Measurements from ENCODE around the gene ANO1. TPM values are rescaled to one million over a fixed set of nuclear protein-coding genes. Genes with fewer than 3 reads are reported as not detected.

The ANO1 gene
- total RNA-seq, 1 donor from 2014 or later: not detected

- peak in 1 of 2 donors; percentile 28 for DNase-seq (ENCODE audit: low read depth in 2 of 2)
These were observed 81.8 kb downstream of the ANO1 start for GRCh38 chr11:70159627-70160570.

- no peak for DNase-seq (ENCODE audit: low read depth in 2 of 2)
These were observed 83.0 kb downstream of the ANO1 start for GRCh38 chr11:70161043-70161625.

- no peak for DNase-seq (ENCODE audit: low read depth in 2 of 2)
These were observed 86.6 kb downstream of the ANO1 start for GRCh38 chr11:70164705-70165104.

GRCh38 chr11:70167120-70167519, 89.0 kb downstream of the ANO1 start:
- DNase-seq (ENCODE audit: low read depth in 2 of 2): no peak

- no peak for DNase-seq (ENCODE audit: low read depth in 2 of 2)
These were observed 89.7 kb downstream of the ANO1 start for GRCh38 chr11:70167723-70168404.

GRCh38 chr11:70168405-70168754, 90.3 kb downstream of the ANO1 start:
- DNase-seq (ENCODE audit: low read depth in 2 of 2): no peak

GRCh38 chr11:70169127-70169526, 91.0 kb downstream of the ANO1 start:
- no peak for DNase-seq (ENCODE audit: low read depth in 2 of 2)

- DNase-seq (ENCODE audit: low read depth in 2 of 2): no peak
These were observed 91.5 kb downstream of the ANO1 start for GRCh38 chr11:70169632-70170031.

GRCh38 chr11:70170596-70171210, 92.6 kb downstream of the ANO1 start:
- no peak for DNase-seq (ENCODE audit: low read depth in 2 of 2)

GRCh38 chr11:70173018-70173417, 94.9 kb downstream of the ANO1 start:
- DNase-seq (ENCODE audit: low read depth in 2 of 2): no peak

GRCh38 chr11:70174547-70175235, 96.6 kb downstream of the ANO1 start:
- no peak for DNase-seq (ENCODE audit: low read depth in 2 of 2)

GRCh38 chr11:70175236-70175698, 97.2 kb downstream of the ANO1 start:
- peak; percentile 11 to 43 for DNase-seq (ENCODE audit: low read depth in 2 of 2)

- DNase-seq (ENCODE audit: low read depth in 2 of 2): peak in 1 of 2 donors; percentile 28
These were observed 99.0 kb downstream of the ANO1 start for GRCh38 chr11:70176940-70177689.

- no peak for DNase-seq (ENCODE audit: low read depth in 2 of 2)
These were observed 102.8 kb downstream of the ANO1 start for GRCh38 chr11:70180906-70181305.

GRCh38 chr11:70182266-70182665, 104.1 kb downstream of the ANO1 start:
- no peak for DNase-seq (ENCODE audit: low read depth in 2 of 2)

GRCh38 chr11:70183032-70183431, 104.9 kb downstream of the ANO1 start:
- DNase-seq (ENCODE audit: low read depth in 2 of 2): no peak

- no peak for DNase-seq (ENCODE audit: low read depth in 2 of 2)
These were observed 105.5 kb downstream of the ANO1 start for GRCh38 chr11:70183483-70184176.

- DNase-seq (ENCODE audit: low read depth in 2 of 2): no peak
These were observed 106.3 kb downstream of the ANO1 start for GRCh38 chr11:70184396-70184795.

GRCh38 chr11:70185348-70186055, 107.4 kb downstream of the ANO1 start:
- DNase-seq (ENCODE audit: low read depth in 2 of 2): no peak
